ENCODE measurements around the gene SLC25A6.

Gene SLC25A6

DNA sequence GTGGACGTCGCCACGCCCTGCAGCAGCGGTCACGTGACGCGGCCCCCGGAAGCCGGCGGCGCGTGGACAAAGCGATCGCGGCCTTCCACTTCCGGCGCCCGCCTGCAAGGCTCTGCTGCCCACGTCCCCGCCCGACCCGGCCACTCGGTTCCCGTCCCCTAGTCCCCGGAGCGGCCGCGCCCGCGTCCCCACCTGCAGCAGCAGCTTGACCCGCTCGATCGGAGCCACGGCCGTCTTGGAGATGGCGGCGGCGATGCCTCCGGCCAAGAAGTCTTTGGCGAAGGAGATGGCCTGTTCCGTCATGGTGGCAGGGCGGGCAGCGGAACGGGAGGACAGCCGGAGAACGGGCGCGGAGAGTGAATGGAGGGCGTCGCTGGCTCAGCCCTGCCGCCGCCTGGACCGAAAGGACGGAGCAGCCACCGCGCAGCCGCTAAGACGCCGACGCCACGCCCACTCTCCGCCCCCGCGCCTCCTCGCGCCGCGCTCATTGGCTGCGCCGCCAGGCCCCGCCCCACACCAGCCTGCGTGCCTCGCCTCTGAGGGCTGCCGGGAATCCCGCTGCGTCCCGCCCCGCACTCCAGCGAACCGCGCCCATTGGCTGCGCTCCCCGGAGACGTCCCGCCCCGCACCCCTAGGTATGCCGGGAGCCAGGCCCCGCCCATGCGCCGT is at the start of gene SLC25A6:
SLC25A6 (minus strand) TSS at position 407 of the 669 bp plus-strand sequence; CDS start at position 303, 104 bp downstream.
- peak; percentile 100 for DNase-seq

DNA sequence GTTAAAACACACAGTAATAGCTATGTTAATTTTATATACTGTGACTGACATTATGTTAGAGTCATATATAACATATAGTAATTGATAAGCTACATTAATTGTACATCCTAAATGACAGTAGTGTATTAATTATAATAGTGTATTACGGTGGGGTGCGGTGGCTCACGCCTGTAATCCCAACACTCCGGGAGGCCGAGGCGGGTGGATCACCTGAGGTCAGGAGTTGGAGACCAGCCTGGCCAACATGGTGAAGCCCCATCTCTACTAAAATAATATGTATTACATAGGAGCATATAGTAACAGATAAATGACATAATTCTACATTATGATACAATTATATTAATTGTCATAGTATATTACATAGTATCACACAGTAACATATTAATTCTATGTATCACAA is 48.6 kb upstream of the SLC25A6 start:
- DNase-seq, result no peak

DNA sequence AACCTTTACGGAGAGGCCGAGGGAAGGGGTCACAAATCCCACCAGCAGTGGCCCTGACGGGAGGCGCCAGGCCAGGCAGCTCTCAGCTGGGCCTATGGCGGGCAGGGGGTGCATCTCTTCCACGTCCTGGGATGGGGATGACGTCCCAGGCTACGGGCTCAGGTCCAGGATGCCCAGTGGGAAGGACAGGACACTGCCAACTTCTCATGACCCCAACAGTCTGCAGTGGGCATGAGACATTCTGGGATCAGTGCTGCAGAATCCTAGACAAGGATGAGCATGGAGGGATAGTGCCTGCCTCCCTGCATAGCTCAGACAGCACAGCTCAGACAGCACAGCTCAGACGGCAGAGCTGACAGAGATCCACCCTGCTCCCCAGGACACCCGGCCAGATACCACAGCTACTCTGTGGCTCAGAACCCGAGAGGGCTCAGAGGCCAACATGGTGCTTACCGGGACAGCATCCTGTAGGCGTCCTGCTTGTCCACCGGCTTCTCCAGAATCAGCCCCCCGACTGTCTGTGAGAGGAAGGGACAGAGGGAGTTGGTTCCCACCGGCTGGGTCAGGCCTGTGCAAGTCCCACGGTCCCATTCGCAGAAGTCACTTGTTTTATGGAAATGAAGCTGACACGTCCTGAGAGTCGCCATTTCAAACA is 43.5 kb upstream of the SLC25A6 start:
- DNase-seq, result peak; percentile 11

DNA sequence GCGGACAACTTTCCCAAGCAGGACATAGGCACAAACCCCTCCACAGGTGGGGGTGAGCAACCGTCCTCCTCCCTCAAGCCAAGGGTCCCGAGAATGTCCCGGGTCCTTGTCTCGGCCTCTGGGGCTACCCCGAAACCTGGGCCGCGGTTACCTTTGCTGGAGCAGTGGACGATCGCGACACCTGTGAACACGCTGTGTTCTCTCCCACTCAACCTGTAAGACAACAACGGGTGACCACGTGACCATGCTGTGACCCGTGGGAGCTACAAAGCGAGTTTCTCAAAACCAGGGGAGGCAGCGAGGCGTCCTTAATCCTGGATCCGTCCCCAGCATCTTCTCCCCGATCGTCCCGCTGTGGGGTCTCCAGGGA is 42.9 kb upstream of the SLC25A6 start:
- DNase-seq, result peak; percentile 36

DNA sequence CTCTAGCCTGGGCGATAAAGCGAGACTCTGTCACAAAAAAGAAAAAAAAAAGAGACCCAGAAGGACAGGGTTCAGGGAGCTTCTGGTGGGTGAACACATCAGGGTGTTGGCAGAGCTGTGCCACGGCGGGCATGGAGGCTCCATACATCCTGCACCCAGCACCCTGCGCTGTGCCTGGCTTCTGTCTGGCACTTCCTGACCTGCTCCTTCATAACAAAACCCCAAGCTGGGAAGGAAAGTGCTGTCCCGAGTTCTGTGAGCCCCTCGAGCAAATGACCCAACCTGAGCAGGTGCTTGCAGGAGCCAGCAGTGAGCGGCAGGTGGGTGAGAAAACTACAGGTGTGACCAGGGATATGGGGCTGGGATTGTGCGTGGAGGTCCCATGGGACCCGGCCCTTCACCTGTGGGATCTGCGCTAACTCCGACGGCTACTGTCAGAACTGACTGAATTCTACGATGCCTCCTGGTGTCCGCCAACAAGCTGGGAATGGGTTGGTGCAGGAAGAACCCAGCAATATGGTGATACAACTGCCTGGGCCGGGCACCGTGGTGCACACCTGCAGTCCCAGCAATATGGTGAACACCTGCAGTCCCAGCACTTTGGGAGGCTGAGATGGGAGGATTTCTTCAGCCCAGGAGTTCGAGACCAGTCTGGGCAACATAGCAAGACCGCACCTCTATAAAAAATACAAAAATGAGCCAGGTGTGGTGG is 41.9 kb upstream of the SLC25A6 start:
- peak; percentile 23 for DNase-seq

DNA sequence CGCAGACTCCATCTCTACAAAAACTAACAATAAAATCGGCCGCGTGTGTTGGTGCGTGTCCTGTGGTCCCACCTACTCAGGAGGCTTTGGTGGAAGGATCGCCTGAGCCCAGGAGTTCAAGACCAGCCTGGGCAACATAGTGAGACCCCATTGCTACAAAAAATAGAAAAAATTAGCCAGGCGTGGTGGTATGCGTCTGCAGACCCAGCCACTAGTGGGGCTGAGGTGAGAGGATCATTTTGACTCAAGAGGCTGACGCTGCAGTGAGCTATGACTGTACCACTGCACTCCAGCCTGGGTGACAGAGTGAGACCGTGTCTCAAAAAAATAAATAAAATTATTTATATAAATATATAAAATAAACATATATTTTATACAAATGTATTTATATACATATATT is 38.5 kb upstream of the SLC25A6 start:
- DNase-seq, result peak; percentile 11

DNA sequence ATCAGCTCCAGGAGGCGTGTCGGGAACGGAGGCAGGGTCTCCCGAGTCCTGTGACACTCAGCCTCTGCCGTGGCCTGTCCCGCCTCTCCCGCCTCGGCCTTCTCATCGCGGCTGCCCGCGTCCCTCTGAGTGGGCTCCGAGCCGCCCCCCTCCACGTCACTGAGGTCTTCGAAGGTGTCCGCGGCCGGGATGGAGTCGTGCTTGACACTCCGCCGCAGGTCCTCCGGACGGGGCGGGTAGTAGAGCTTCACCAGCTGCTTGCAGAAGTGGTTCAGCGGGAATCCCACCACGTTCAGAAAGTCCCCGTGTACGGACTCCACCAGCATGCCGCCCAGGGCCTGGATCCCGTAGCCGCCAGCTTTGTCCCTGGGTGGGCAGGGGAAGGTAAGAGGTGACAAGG is 35.8 kb upstream of the SLC25A6 start:
- peak; percentile 25 for DNase-seq

DNA sequence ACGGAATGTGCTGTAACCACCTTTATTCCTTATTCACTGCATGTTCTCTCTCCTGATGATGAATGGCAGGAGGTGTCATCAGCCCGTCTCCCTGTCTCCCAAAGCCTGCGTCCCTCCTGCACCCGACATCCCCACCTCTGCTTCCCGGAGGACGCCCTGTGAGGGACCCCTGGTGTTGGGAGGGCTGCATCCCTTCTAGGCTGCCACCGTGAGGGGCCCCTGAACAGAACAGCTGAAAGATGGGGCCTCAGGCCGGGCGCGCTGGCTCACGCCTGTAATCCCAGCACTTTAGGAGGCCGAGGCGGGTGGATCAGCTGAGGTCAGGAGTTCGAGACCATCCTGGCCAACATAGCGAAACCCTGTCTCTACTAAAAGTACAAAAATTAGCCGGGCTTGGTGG is 34.4 kb upstream of the SLC25A6 start:
- peak; percentile 19 for DNase-seq

DNA sequence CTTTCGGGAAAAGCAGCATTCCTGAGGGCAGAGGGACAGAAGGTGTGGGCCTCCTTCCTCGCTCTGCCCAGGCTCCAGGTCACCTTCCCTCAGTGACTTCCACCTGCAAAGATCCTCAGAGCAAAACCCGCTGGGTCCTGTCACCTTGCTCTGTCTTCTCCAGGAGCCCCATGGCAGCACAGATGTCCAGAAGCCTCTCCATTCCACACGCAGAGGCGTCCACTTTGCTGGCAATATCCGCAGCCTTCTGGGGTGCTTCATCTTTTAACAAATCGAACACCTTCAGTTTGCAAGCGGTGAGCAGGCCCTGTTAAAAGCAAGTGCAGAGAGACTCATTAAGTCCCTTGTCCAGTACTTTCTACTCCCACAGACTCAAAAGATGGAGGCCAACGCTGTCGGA is 33.5 kb upstream of the SLC25A6 start:
- peak; percentile 22 for DNase-seq

DNA sequence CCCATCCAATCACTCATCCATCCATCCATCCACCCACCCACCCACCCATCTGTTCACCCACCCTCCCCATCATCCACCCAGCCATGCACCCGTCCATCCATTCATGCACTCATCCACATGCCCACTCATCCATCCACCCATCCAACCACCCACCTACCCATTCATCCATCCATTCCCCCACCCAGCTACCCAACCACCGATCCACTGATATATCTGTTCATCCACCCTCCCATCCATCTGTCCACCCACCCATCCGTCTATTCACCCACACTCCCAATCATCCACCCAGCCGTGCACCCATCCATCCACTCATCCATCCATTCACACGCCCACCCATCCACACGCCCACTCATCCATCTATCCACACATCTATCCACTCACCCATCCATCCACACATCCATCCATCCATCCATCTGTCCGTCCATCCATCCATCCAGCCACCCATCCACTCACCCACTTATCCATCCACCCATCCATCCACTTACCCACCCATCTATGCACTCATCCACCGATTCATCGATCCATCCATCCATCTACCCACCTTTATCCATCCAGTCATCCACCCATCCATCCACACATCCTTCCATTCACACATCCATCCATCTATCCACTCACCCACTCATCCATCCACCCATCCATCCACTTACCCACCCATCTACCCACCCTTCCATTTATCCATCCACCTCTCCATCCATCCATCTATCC is 32.4 kb upstream of the SLC25A6 start:
- DNase-seq, result peak; percentile 37

DNA sequence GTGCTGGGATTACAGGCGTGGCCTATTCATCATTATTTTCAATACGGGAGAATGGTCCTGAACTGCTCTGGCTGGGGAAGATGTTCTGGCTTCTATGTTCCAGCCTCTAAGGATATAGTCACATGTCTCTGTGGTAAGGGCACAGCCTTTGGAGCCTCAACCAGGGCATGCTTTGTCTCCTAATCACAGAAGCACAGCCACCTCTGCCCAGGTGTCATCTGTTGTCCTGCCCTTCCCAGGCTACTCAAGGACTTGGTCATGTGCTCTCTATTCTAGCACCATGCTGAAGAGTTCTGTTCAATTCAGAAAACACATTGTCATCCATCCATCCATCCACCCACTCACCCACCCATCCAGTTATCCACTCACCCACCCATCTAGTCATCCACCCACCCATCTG is 31.3 kb upstream of the SLC25A6 start:
- no peak for DNase-seq

DNA sequence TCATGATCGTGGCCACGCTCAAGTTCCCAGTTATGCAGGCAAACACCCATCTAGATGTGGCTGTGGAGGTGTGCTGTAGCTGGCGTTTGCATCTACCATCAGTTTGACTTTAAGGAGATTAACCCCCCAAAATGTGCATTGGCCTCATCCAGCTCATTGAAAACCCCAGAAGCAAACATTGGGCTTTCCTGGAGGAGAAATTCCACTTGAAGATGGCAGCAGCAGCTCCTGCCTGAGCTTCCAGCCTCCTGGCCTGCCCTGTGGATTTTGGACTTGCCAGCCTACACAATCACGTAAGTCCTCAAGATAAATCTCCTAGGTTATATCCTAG is 30.2 kb upstream of the SLC25A6 start:
- DNase-seq, result peak; percentile 31

DNA sequence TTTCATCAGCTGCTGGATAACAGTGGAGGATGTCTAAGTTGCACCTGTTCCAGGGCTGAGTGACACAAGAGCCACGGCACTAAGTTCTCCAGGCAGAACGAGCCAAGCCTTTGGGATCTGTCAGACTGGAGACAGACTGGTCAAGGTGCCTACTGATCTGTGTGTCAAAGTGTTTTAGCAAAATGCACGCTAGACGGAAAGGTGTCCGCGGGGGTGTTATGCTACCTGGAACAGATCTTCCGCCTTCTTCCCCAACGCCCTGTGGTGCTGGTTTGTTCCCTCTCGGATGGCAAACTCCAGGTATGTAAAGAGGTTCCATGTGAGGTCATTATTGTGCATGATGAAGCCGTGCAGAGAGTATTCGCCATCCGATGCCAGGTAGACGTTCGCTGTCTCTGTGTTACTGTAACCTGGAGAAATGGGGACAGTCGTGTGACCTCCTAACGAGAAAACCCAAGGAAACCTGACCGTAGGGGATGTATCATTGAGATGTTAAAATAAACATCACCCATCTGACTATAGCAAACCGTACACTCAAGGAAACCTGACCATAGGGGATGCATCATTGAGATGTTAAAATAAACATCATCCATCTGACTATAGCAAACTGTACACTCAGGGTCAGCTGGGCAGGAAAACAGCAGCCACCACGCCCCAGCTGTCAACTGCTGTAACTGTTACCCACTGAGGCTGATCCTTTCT is 29.7 kb upstream of the SLC25A6 start:
- DNase-seq, result peak; percentile 39

DNA sequence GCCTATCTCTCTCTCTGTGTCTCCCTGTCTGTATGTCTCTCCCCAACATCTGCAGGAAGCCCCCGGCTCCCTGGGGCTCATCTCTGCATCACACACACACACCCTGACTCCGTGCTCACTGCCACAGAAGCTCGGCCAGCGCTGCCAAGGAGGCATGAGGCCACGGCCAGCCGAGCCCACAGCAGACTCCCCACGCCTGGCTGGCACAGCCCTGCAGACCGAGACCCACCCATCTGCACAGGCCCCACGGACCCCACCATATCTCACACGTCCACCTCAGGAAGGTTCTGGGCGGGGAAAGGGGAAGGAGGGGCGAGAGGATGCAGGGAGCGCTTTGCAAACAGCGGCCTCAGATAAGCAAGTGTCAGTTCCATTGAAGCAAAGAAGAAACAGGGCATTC is 28.5 kb upstream of the SLC25A6 start:
- DNase-seq, result peak; percentile 41

DNA sequence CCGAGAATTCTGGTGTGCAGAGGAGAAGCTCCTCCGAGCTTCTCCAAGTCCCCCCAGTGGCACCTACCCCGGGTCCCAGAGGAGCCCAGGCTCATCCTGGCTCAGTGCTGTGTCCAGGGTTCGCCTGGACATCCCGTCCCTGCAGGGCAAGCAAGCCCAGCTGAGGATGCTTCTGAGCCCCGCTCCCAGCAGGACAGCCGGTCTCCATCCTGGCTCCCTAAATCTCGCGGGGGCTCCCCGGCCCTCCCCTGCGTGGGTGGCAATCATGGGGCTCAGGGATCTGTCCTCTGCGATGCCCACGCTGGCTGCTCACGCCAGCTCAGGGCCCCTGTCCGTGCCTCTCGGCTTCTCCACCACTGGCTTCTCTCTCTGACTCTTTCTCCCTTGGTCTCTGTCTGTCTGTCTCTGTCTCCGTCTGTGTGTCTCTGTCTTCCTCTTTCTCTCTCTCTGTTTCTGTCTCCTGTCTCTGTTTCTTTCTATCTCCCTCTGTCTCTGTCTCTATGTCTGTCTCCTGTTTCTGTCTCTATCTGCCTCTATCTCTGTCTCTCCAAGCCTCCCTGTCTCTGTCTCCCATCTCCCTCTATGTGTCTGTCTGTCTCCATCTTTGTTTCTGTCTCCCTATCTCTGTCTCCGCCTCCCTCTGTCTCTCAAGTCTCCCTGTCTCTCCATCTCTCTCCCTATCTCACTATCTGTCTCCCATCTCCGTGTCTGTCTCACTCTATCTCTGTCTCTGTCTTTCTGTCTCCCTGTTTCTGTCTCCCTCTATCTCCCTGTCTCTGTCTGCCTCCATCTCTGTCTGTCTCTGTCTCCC is 27.8 kb upstream of the SLC25A6 start:
- DNase-seq, result peak; percentile 38

DNA sequence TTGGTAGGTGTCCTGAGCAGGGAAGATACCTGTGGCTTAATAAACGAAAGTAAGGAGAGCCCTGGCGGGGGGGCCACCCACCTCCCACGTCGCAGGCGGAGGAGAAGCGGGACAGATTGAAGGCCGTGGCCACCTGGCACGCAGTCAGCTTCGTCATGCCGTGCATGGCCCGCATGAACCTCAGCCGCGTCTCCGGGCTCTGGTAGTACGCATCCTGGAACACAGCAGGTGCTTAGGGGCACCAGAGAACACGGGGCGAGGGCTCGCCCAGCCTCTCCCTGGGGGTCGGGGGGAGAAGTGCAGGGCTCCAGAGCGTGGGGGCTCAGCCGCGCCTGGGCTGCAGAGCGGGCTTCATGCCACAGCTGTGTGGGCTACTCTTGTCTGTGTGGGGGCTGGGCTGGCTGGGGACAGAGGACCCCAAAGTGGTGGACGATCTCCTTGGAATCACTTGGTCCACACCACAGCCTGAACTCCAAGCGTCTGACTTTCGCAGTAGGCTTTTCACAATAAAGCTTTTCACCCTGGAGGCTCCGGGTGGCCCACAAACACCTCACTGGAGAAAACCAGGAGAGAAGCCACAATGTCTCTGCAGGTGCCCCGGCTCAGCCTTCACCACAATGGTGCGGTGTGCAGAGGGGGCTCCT is 27.1 kb upstream of the SLC25A6 start:
- DNase-seq, result peak; percentile 29

DNA sequence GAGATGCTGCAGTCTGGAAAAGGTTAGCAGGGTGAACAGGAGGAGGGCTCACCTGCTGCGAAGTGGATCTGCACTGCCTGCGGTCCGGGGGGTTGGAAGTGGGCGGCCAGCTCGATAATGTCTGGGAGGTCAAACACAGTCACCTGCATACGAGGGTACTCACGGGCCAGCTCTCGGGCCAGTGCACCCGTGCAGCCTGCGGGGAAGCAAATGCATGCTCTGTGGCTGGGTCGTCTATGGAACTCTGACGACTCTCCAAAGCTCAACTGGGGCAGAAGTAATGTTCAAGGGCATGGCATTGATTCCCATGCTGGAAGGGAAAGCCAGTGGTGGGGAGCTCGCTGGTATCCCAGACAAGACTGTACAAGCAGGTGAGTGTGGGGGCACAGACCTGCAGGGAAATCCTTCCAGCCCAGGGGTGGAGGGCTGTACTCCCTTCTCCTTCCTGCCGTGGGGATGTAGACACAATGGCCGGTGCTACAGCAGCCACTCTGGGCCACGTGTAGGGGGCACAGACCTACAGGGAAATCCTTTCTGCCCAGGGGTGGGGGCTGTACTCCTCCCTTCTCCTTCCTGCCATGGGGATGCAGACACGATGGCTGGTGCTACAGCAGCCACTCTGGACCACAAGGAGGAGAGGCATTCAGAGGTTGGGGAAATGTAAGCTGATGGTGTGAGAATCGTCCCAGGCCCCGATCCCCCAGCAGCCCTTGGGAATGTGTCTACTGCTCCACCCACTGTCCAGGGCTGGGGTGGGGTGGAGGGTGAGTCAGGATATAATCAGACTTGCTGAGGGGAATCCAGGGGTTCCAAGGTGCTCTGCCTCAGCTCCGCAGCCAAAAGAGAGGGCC is 26.2 kb upstream of the SLC25A6 start:
- peak; percentile 37 for DNase-seq

DNA sequence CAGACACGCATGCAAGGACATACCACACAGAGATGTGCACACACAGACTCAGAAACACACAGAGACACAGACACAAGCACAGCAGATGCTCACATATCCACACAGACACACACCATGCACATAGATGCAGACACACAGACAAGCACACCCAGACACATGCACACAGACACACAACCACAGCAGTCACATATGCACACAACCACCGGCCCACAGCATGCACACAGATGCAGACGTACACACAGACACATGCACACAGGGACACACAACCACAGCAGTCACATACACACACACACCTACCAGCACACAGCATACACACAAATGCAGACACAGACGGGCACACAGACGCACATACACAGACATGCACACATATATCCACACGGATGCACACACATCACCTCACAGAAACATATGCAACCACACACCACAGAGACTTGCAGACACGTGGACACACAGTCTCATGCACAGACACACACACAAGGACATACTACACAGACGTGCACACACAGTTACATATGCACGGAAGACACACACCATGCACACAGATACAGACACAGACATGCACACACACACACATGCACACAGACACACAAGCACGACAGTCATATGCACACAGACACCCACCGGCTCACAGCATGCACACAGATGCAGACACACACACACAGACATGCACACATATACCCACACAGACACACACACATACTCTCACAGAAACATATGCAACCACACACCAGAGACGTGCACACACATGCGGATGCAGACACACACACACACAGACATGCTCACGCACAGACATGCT is 25.2 kb upstream of the SLC25A6 start:
- peak; percentile 37 for DNase-seq

DNA sequence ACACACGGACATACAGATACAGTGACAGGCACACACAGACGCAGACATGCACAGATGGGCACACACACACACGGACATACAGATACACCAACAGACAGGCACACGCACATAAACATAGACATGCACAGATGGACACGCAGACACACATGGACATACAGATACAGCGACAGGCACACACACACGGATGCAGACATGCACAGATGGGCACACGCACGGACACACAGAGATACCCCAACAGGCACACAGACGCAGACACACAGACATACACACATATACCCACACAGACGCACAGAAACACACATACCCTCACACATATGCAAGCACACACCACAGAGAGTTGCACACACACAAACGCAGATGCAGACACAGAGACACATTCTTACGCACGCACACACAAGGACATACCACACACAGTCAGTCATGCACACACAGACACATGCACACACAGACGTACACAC is 24.4 kb upstream of the SLC25A6 start:
- no peak for DNase-seq
